ENCODE results near the gene S100B. TPM values are rescaled to one million over a fixed set of nuclear protein-coding genes. Genes with fewer than 3 reads are reported as not detected.

S100B gene
- total and polyA plus RNA-seq, 2 of the 13 experiments (the other 11 are each of a cell fraction or from before 2014, with no cell fraction given): not detected

- TF ChIP-seq ZNF232 (CRISPR knock-in tag; IDR thresholded peaks at IDR 0.05; ENCODE audit: borderline replicate concordance) (no peak), GPBP1L1 (CRISPR knock-in tag; IDR thresholded peaks at IDR 0.05) (no peak), TEAD3 (CRISPR knock-in tag; optimal IDR thresholded peaks at IDR 0.05; ENCODE audit: borderline replicate concordance) (no peak), NFYB (CRISPR knock-in tag; IDR thresholded peaks at IDR 0.05) (no peak), MTF2 (CRISPR knock-in tag; IDR thresholded peaks at IDR 0.05; ENCODE audit: borderline replicate concordance) (no peak), ZNF414 (CRISPR knock-in tag; IDR thresholded peaks at IDR 0.05) (no peak), ZNF34 (CRISPR knock-in tag; IDR thresholded peaks at IDR 0.05; ENCODE audit: borderline replicate concordance) (no peak), FOXA1 (IDR thresholded peaks at IDR 0.05) (no peak), FOXA1 (CRISPR knock-in tag; IDR thresholded peaks at IDR 0.05) (0 out of 2 replicates have a peak, but pooled peaks have one; percentile 9), ZNF646 (CRISPR knock-in tag; IDR thresholded peaks at IDR 0.05) (peak; percentile 40; the same call in 1 of the 2 replicates), SMC3 (IDR thresholded peaks at IDR 0.05; ENCODE audit: low read length) (peak; percentile 59)
- TF ChIP-seq, protein P1, sequence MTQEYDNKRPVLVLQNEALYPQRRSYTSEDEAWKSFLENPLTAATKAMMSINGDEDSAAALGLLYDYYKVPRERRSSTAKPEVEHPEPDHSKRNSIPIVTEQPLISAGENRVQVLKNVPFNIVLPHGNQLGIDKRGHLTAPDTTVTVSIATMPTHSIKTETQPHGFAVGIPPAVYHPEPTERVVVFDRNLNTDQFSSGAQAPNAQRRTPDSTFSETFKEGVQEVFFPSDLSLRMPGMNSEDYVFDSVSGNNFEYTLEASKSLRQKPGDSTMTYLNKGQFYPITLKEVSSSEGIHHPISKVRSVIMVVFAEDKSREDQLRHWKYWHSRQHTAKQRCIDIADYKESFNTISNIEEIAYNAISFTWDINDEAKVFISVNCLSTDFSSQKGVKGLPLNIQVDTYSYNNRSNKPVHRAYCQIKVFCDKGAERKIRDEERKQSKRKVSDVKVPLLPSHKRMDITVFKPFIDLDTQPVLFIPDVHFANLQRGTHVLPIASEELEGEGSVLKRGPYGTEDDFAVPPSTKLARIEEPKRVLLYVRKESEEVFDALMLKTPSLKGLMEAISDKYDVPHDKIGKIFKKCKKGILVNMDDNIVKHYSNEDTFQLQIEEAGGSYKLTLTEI (CRISPR knock-in tag; conservative IDR thresholded peaks at IDR 0.05): no peak
Measured at GRCh38 chr21:46639489-46640386, 34.9 kb upstream of the S100B start (continued).

Data from HepG2 (cell line).